ENCODE measurements around the gene GOLT1B. TPM values are rescaled to one million over a fixed set of nuclear protein-coding genes. Genes with fewer than 3 reads are reported as not detected.
A peak's percentile ranks its signal among the peaks of the same experiment; 100 is the strongest.

GOLT1B gene
- polyA plus RNA-seq, 1 experiment: 78.0 TPM

GRCh38 chr12:21471294-21471693, 30.3 kb upstream of the GOLT1B start:
- POLR2A ChIA-PET: no interaction called here
- Histone ChIP-seq H3K27ac (ENCODE audit: low read depth, low read length) (no peak overlapping the region), H3K9me3 (ENCODE audit: control insufficient read depth, insufficient read depth, low read length) (no peaks in the 10 kb centered on the region), H3K4me3 (ENCODE audit: low read depth, low read length) (no peak overlapping the region), H3K27me3 (ENCODE audit: control insufficient read depth, insufficient read depth, low read length) (no peaks in the 10 kb centered on the region)
- no peak for TF ChIP-seq CTCF (IDR thresholded peaks at IDR 0.05; ENCODE audit: low read depth, low read length)
- DNase-seq (ENCODE audit: low read depth, low spot score): no peak
- CTCF ChIA-PET: no interaction called here

DNA sequence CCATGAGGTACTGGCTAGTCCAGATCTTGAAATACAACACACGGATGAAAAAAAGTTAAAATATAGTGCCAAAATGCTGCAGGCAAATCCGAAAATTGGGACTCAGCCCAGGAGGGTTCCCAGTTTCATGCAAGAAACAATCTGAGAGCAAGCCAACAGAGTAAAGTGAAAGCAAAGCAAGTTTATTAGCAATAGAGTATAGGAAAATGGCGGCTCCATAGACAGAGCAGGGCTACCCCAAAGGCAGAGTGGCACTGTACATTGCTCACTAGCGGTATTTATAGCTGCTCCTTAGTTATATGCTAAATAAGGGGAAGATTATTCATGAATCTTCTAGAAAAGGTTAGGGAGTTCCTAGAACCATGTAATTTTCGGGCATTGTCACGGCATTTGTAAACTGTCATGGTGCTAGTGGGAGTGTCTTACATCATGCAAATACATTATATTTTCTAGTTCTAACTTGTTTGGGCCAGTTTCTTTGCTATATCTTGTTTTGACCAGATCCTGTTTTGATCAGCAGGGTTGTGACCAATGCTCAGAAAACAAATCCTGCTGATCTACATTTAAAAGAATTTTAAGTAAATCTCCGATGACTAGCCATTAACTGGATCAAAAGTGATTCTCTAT, 29.3 kb upstream of the GOLT1B start:
- no peaks in the 10 kb centered on the region for H3K9me3 ChIP-seq (ENCODE audit: control insufficient read depth, insufficient read depth, low read length)
- TF ChIP-seq CTCF (IDR thresholded peaks at IDR 0.05; ENCODE audit: low read depth, low read length): no peak
- H3K27me3 ChIP-seq (ENCODE audit: control insufficient read depth, insufficient read depth, low read length): no peaks in the 10 kb centered on the region
- H3K27ac ChIP-seq (ENCODE audit: low read depth, low read length): no peak overlapping the region
- POLR2A ChIA-PET: no interaction called here
- CTCF ChIA-PET: no interaction called here
- H3K4me3 ChIP-seq (ENCODE audit: low read depth, low read length): no peak overlapping the region
- DNase-seq (ENCODE audit: low read depth, low spot score): no peak

DNA sequence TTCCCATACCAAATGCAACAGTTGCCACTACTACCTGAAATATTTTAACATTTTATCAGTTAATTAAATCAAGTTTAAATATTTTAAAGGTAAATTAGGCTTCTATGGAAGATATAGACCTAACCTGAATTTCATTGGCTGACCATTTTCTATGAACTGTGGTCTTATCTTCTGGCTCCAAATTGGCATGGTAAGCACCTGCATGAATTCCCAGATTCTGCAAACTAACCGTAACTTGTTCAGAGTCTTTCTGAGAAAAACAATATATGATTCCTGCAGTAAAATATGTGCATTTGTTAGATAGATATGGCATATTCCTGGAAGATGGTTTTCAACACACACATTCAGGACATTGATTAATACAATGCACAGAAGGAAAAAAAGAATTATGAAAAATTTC, 26.0 kb upstream of the GOLT1B start:
- CTCF ChIA-PET: no interaction called here

GRCh38 chr12:21476949-21477348, 24.6 kb upstream of the GOLT1B start:
- CTCF ChIA-PET: interaction anchor here (1.0 kb wide), 1 partner anchor 26 kb away, joined by 3 read pairs; no protein-coding TSS in a partner anchor
- H3K27ac ChIP-seq (ENCODE audit: low read depth, low read length): no peak overlapping the region
- no peak for TF ChIP-seq CTCF (IDR thresholded peaks at IDR 0.05; ENCODE audit: low read depth, low read length)
- H3K4me3 ChIP-seq (ENCODE audit: low read depth, low read length): no peak overlapping the region
- POLR2A ChIA-PET: interaction anchor here (0.6 kb wide), 1 partner anchor 16 kb away, joined by 3 read pairs; no protein-coding TSS in a partner anchor
- DNase-seq (ENCODE audit: low read depth, low spot score): peak; percentile 7
- H3K27me3 ChIP-seq (ENCODE audit: control insufficient read depth, insufficient read depth, low read length): no peaks in the 10 kb centered on the region
- no peaks in the 10 kb centered on the region for H3K9me3 ChIP-seq (ENCODE audit: control insufficient read depth, insufficient read depth, low read length)

More for the DNA sequence above, 26.0 kb upstream of the GOLT1B start:
- Histone ChIP-seq H3K27ac (ENCODE audit: low read depth, low read length) (no peak overlapping the region), H3K9me3 (ENCODE audit: control insufficient read depth, insufficient read depth, low read length) (no peaks in the 10 kb centered on the region), H3K4me3 (ENCODE audit: low read depth, low read length) (no peak overlapping the region), H3K27me3 (ENCODE audit: control insufficient read depth, insufficient read depth, low read length) (no peaks in the 10 kb centered on the region)
- POLR2A ChIA-PET: no interaction called here
- TF ChIP-seq CTCF (IDR thresholded peaks at IDR 0.05; ENCODE audit: low read depth, low read length): no peak
- DNase-seq (ENCODE audit: low read depth, low spot score): no peak

- DNase-seq (ENCODE audit: low read depth, low spot score): no peak
- CTCF ChIA-PET: interaction anchor here (0.8 kb wide), 1 partner anchor 27 kb away, joined by 4 read pairs; no protein-coding TSS in a partner anchor
- POLR2A ChIA-PET: no interaction called here
Measured at GRCh38 chr12:21478756-21479455, 22.7 kb upstream of the GOLT1B start.

More at GRCh38 chr12:21478756-21479455, 22.7 kb upstream of the GOLT1B start:
- H3K27me3 ChIP-seq (ENCODE audit: control insufficient read depth, insufficient read depth, low read length): no peaks in the 10 kb centered on the region
- H3K27ac ChIP-seq (ENCODE audit: low read depth, low read length): no peak overlapping the region
- H3K9me3 ChIP-seq (ENCODE audit: control insufficient read depth, insufficient read depth, low read length): no peaks in the 10 kb centered on the region
- no peak for TF ChIP-seq CTCF (IDR thresholded peaks at IDR 0.05; ENCODE audit: low read depth, low read length)
- no peak overlapping the region for H3K4me3 ChIP-seq (ENCODE audit: low read depth, low read length)
